ENCODE results near the gene GPATCH1. TPM values are rescaled to one million over a fixed set of nuclear protein-coding genes. Genes with fewer than 3 reads are reported as not detected.

Gene GPATCH1
- total and polyA plus RNA-seq, 9 of the 15 experiments (the other 6 are each of a cell fraction or from before 2014, with no cell fraction given), result 3.7 to 9.7 (median 7.7) TPM

DNA sequence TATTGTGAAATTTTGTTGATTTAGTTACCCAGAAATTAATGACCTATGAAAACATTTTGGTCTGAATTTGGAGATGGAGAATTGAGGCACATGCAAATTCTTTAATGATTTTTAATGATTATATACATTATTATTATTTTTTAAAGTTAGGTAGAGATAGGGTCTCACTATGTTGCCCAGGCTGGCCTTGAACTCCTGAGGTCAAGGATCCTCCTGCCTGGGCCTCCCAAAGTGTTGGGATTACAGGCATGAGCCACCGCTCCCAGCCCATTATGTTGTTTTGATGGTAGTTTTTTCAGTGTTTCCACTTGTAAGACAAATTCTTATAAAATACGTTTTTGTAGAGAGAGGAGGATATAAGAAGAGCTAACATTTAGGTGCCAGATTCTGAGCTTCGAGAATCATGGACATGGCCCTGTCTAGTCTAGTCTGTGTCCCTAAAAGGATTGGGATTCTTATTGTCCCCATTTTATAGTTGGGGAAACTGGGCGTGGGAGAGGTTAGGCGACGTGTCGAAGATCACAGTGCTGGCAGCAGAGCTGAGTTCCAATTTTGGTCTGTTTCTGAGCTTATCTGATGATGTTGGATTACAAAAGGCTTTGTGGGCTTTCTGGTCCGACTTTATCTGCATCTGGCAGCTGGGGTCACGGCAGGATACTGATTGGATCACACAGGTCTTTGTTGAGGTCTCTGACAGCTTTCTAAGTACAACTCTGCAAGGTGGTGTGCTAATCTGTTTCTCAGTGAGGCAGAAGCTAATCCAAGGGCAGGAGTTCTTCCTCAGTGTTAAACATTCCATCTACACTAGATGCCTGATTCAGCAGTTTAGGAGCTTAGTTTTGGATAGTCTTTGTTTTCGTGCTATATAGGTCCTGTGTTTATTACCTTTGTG, 43.5 kb downstream of the GPATCH1 start (continued):
- no peak for TF ChIP-seq ZNF253 (CRISPR knock-in tag; conservative IDR thresholded peaks at IDR 0.05)
- no peak for TF ChIP-seq HSF4 (CRISPR knock-in tag; IDR thresholded peaks at IDR 0.05; ENCODE audit: borderline replicate concordance)
- TF ChIP-seq ZBTB8A (IDR thresholded peaks at IDR 0.05; ENCODE audit: partially characterized antibody), result no peak
- TF ChIP-seq THRAP3 (IDR thresholded peaks at IDR 0.05; ENCODE audit: borderline replicate concordance), result no peak
- TF ChIP-seq SNAPC5 (CRISPR knock-in tag; IDR thresholded peaks at IDR 0.05), result no peak
- no peak for TF ChIP-seq CHD7 (IDR thresholded peaks at IDR 0.05; ENCODE audit: low read depth, low read length)
- no peak; the same call in 1 of the 2 replicates for TF ChIP-seq GABPA (tag; conservative IDR thresholded peaks at IDR 0.05; ENCODE audit: low read depth)
- TF ChIP-seq ZNF165 (CRISPR knock-in tag; IDR thresholded peaks at IDR 0.05; ENCODE audit: borderline replicate concordance), result no peak
- TF ChIP-seq GATAD2A (IDR thresholded peaks at IDR 0.05), result peak; percentile 82; the same call in 1 of the 2 replicates
- TF ChIP-seq CBFB (CRISPR knock-in tag; IDR thresholded peaks at IDR 0.05), result no peak
- TF ChIP-seq ESRRB (CRISPR knock-in tag; IDR thresholded peaks at IDR 0.05; ENCODE audit: borderline replicate concordance), result no peak
- TF ChIP-seq ZMIZ1 (IDR thresholded peaks at IDR 0.05; ENCODE audit: low read depth in 2 of 2, low read length in 2 of 2), result peak in 1 of 2 experiments; percentile 90; a peak in 2 of 4 replicates

Data from K562 (cell line).